IMR-90 (cell line): ENCODE measurements around the gene VPS35. TPM values are rescaled to one million over a fixed set of nuclear protein-coding genes. Genes with fewer than 3 reads are reported as not detected.

ENCODE experiments used
- ATAC-seq: fragments of 200-7000 bp; cut with Tn5 transposase; 2 replicates; pipeline ENCODE4 v1.9.1; 2020; ENCODE audit warnings: low read depth, mild to moderate bottlenecking, moderate library complexity
- BruUV-seq: library from RNA; stranded (reverse); fragments of 400-500 nt; replicated peaks from 2 replicates; lab custom pipeline; 2021; lab: Mats Ljungman, UMichigan
- CTCF ChIA-PET: fragments of 300-600 bp; formaldehyde crosslinking; extraction: SDS; loops from one replicate; lab custom pipeline; 2021; ENCODE audit warnings: antibody characterized with exemption; lab: Yijun Ruan, JAX
- POLR2A ChIA-PET: fragments of 300-600 bp; sonication (Branson Sonifier 250); formaldehyde crosslinking; loops from one replicate; lab custom pipeline; 2022; ENCODE audit warnings: antibody characterized with exemption; ENCODE audit not compliant: unreplicated experiment; lab: Charles Lee
- DNase-seq: peaks from one replicate; pipeline ENCODE4 v3.0.0; 2013
- H2AFZ ChIP-seq: replicated peaks from 2 replicates; pipeline ENCODE3; 2013; ENCODE audit warnings: low read length, mild to moderate bottlenecking; ENCODE audit not compliant: poor library complexity
- H2AK5ac ChIP-seq: 2 replicates; pipeline ENCODE4 v1.6.1; 2013; ENCODE audit warnings: low read depth, low read length, inconsistent platforms
- H2AK9ac ChIP-seq: replicated peaks from 2 replicates; pipeline ENCODE3; 2013; ENCODE audit warnings: mild to moderate bottlenecking, low read depth, low read length, moderate library complexity; ENCODE audit not compliant: poor library complexity
- H2BK120ac ChIP-seq: 2 replicates; pipeline ENCODE4 v1.6.1; 2013; ENCODE audit warnings: low read depth, low read length, inconsistent platforms
- H2BK15ac ChIP-seq: 3 replicates; pipeline ENCODE4 v1.6.1; 2013; ENCODE audit warnings: low read depth, low read length, inconsistent platforms
- H2BK20ac ChIP-seq: 2 replicates; pipeline ENCODE4 v1.6.1; 2013; ENCODE audit warnings: low read depth, mild to moderate bottlenecking, inconsistent platforms, low read length, moderate library complexity
- H2BK5ac ChIP-seq: 2 replicates; pipeline ENCODE4 v1.6.1; 2013; ENCODE audit warnings: mild to moderate bottlenecking, low read depth, low read length, inconsistent platforms; ENCODE audit not compliant: poor library complexity, severe bottlenecking
- H3K14ac ChIP-seq: replicated peaks from 2 replicates; pipeline ENCODE4 v1.6.1; 2013; ENCODE audit warnings: low read depth, low read length, inconsistent platforms
- H3K18ac ChIP-seq: 2 replicates; pipeline ENCODE4 v1.6.1; 2013; ENCODE audit warnings: low read depth, low read length, control low read depth
- H3K23ac ChIP-seq: 2 replicates; pipeline ENCODE4 v1.6.1; 2013; ENCODE audit warnings: low read depth, low read length, inconsistent platforms
- H3K27ac ChIP-seq: 2 replicates; pipeline ENCODE4 v1.5.1; 2013; ENCODE audit warnings: mild to moderate bottlenecking, control low read depth, low read length; ENCODE audit not compliant: insufficient read depth
- H3K27me3 ChIP-seq: 2 replicates; pipeline ENCODE4 v1.6.1; 2013; ENCODE audit warnings: low read length; ENCODE audit not compliant: control insufficient read depth, insufficient read depth
- H3K36me3 ChIP-seq: 2 replicates; pipeline ENCODE4 v1.6.1; 2013; ENCODE audit warnings: low read length, mixed read lengths; ENCODE audit not compliant: control insufficient read depth, insufficient read depth
- H3K4ac ChIP-seq: 2 replicates; pipeline ENCODE4 v1.6.1; 2013; ENCODE audit warnings: low read depth, low read length, inconsistent platforms
- H3K4me1 ChIP-seq: 2 replicates; pipeline ENCODE4 v1.6.1; 2013; ENCODE audit warnings: low read length, mixed read lengths; ENCODE audit not compliant: control insufficient read depth, insufficient read depth
- H3K4me2 ChIP-seq: 2 replicates; pipeline ENCODE4 v1.6.1; 2013; ENCODE audit warnings: low read depth, mild to moderate bottlenecking, control low read depth, low read length, moderate library complexity
- H3K4me3 ChIP-seq: 2 replicates; pipeline ENCODE4 v1.5.1; 2013; ENCODE audit warnings: low read depth, mild to moderate bottlenecking, control low read depth, low read length, moderate library complexity; ENCODE audit not compliant: insufficient read depth
- H3K56ac ChIP-seq: 2 replicates; pipeline ENCODE4 v1.6.1; 2013; ENCODE audit warnings: low read length, inconsistent platforms; ENCODE audit not compliant: insufficient read depth; ENCODE audit errors: extremely low read depth
- H3K79me1 ChIP-seq, 2 experiments: 2 replicates each; pipeline ENCODE4 v1.6.1; 2013; ENCODE audit warnings: low read length in 2 of 2, inconsistent platforms in 1 of 2, low read depth in 1 of 2
- H3K9ac ChIP-seq: 2 replicates; pipeline ENCODE4 v1.6.1; 2013; ENCODE audit warnings: low read depth, low read length, control low read depth
- H3K9me1 ChIP-seq: 2 replicates; pipeline ENCODE4 v1.6.1; 2013; ENCODE audit warnings: low read length, inconsistent platforms; ENCODE audit not compliant: insufficient read depth
- H3K9me3 ChIP-seq: 2 replicates; pipeline ENCODE4 v1.6.1; 2013; ENCODE audit warnings: low read length; ENCODE audit not compliant: control insufficient read depth, insufficient read depth
- H4K20me1 ChIP-seq: 2 replicates; pipeline ENCODE4 v1.6.1; 2013; ENCODE audit warnings: low read length, inconsistent platforms; ENCODE audit not compliant: insufficient read depth
- H4K5ac ChIP-seq: 2 replicates; pipeline ENCODE4 v1.6.1; 2013; ENCODE audit warnings: mild to moderate bottlenecking, low read depth, low read length, control low read depth
- H4K8ac ChIP-seq, 2 experiments: 2 replicates each; pipeline ENCODE4 v1.6.1; 2013; ENCODE audit warnings: low read depth in 2 of 2, low read length in 2 of 2, control low read depth in 1 of 2, inconsistent platforms in 1 of 2
- H4K91ac ChIP-seq: 2 replicates; pipeline ENCODE4 v1.6.1; 2013; ENCODE audit warnings: low read depth, low read length, inconsistent platforms; ENCODE audit not compliant: insufficient read depth
- BHLHE40 ChIP-seq: fragments of 150-350 bp; IDR thresholded peaks from 2 replicates; pipeline ENCODE4 v1.6.1; 2016; ENCODE audit warnings: mild to moderate bottlenecking, low read depth, low read length
- CEBPB ChIP-seq: IDR thresholded peaks from 2 replicates; pipeline ENCODE4 v1.6.1; 2012; ENCODE audit warnings: low read depth, low read length, improper control_type of control experiment
- CHD1 ChIP-seq: IDR thresholded peaks from 2 replicates; pipeline ENCODE4 v1.6.1; 2012; ENCODE audit warnings: low read depth, low read length, improper control_type of control experiment
- CTCF ChIP-seq: conservative IDR thresholded peaks from 2 replicates; pipeline ENCODE4 v1.5.1; 2012; ENCODE audit warnings: mild to moderate bottlenecking, low read depth, low read length, improper control_type of control experiment
- ELK1 ChIP-seq: fragments of 150-350 bp; IDR thresholded peaks from 2 replicates; pipeline ENCODE4 v1.6.1; 2016; ENCODE audit warnings: low read depth, mild to moderate bottlenecking, low read length, moderate library complexity, borderline replicate concordance
- FOS ChIP-seq: fragments of 150-350 bp; IDR thresholded peaks from 2 replicates; pipeline ENCODE4 v1.6.1; 2016; ENCODE audit warnings: low read depth, low read length
- MAFK ChIP-seq: IDR thresholded peaks from 2 replicates; pipeline ENCODE4 v1.6.1; 2012; ENCODE audit warnings: low read depth, low read length, improper control_type of control experiment
- MAZ ChIP-seq: IDR thresholded peaks from 2 replicates; pipeline ENCODE4 v1.6.1; 2012; ENCODE audit warnings: low read depth, mild to moderate bottlenecking, low read length, improper control_type of control experiment, moderate library complexity, borderline replicate concordance
- MXI1 ChIP-seq: IDR thresholded peaks from 2 replicates; pipeline ENCODE4 v1.6.1; 2012; ENCODE audit warnings: low read depth, mild to moderate bottlenecking, low read length, moderate library complexity, borderline replicate concordance
- NFE2L2 ChIP-seq: fragments of 150-350 bp; IDR thresholded peaks from 2 replicates; pipeline ENCODE4 v1.6.1; 2016; ENCODE audit warnings: low read depth, mild to moderate bottlenecking, low read length
- POLR2A ChIP-seq: IDR thresholded peaks from 2 replicates; pipeline ENCODE4 v1.6.1; 2012; ENCODE audit warnings: mild to moderate bottlenecking, low read depth, low read length
- RAD21 ChIP-seq: IDR thresholded peaks from 2 replicates; pipeline ENCODE4 v1.6.1; 2012; ENCODE audit warnings: low read length, improper control_type of control experiment
- RCOR1 ChIP-seq: IDR thresholded peaks from 2 replicates; pipeline ENCODE4 v1.6.1; 2012; ENCODE audit warnings: mild to moderate bottlenecking, low read length, improper control_type of control experiment; ENCODE audit not compliant: insufficient replicate concordance
- RFX5 ChIP-seq: IDR thresholded peaks from 2 replicates; pipeline ENCODE4 v1.8.0; 2012; ENCODE audit warnings: low read depth, mild to moderate bottlenecking, low read length, moderate library complexity
- SMC3 ChIP-seq: fragments of 150-350 bp; IDR thresholded peaks from 2 replicates; pipeline ENCODE4 v1.6.1; 2016; ENCODE audit warnings: low read depth, mild to moderate bottlenecking, antibody characterized with exemption, low read length, moderate library complexity
- USF2 ChIP-seq: fragments of 150-350 bp; IDR thresholded peaks from 2 replicates; pipeline ENCODE4 v1.6.1; 2017; ENCODE audit warnings: mild to moderate bottlenecking, antibody characterized with exemption, low read length, low read depth
- WGBS, 2 experiments: methylation state at CpG; one replicate each; pipeline versions ENCODE4 v1.1.5 to v1.1.7; 2013; ENCODE audit warnings: missing lambda C conversion rate in 2 of 2; ENCODE audit not compliant: insufficient read length in 1 of 2; ENCODE audit errors: extremely low coverage in 2 of 2; 5-methylcytosine and 5-hydroxymethylcytosine counted together
- dilution Hi-C: fragments of 300-500 bp; cut with HindIII; formaldehyde crosslinking; loops from one replicate; pipeline ENCODE4 v1.14.3; 2018; ENCODE audit warnings: low sequenced_read_pairs; ENCODE audit not compliant: unreplicated experiment
- in situ Hi-C: fragments of 300-500 bp; cut with MboI; formaldehyde crosslinking; loops from 3 replicates; pipeline ENCODE4 v1.14.3; 2019; ENCODE audit warnings: low sequenced_read_pairs, inconsistent platforms, mixed read lengths
- intact Hi-C: fragments of 100-400 bp; cut with micrococcal nuclease; formaldehyde crosslinking; loops from 2 replicates; pipeline ENCODE4 v1.10.0; 2022
- polyA plus RNA-seq, 3 experiments: library from polyadenylated mRNA; depleted of rRNA; stranded (reverse); fragments of >200 nt; gene quantifications; 2 replicates each; pipeline ENCODE4 v1.2.3, GENCODE V29; 2012; ENCODE audit warnings: low replicate concordance in 1 of 3
- total RNA-seq: library from RNA; depleted of rRNA; stranded (reverse); fragments of >200 nt; gene quantifications from 2 replicates; pipeline ENCODE4 v1.2.3, GENCODE V29; 2012

Gene VPS35
- total and polyA plus RNA-seq, 2 of the 4 experiments (the other 2 are of a cell fraction), result 42.3 to 89.4 TPM

GRCh38 chr16:46688101-46688653 lies 801 bp downstream of the VPS35 start:
- no peak overlapping the region for H2BK20ac ChIP-seq
- ATAC-seq (no peak), DNase-seq (peak; percentile 20)
- H3K27ac ChIP-seq, result peak overlapping the region; percentile 77
- peaks cover 54% of the 10 kb centered on the region for H4K20me1 ChIP-seq
- peak overlapping the region; percentile 73 for H3K4ac ChIP-seq
- peak overlapping the region; percentile 1; the same call in 1 of the 2 replicates for H4K5ac ChIP-seq
- 0% methylated on average over 7 of the region's 14 CpGs; no CpG with 5 or more reads in 1 of the 2 experiments for WGBS, 2 experiments
- peak overlapping the region; percentile 66 for H3K23ac ChIP-seq
- H3K27me3 ChIP-seq, result no peaks in the 10 kb centered on the region
- H3K56ac ChIP-seq, result peak overlapping the region; percentile 17
- peak overlapping the region; percentile 57; the same call in 1 of the 2 replicates for H2AK5ac ChIP-seq
- intact Hi-C loops, result no loop called here
- no peak overlapping the region for H2BK15ac ChIP-seq
- TSS peak; percentile 46 for BruUV-seq
- peaks cover 22 to 54% of the 10 kb centered on the region in 2 experiments for H3K79me1 ChIP-seq
- no peaks in the 10 kb centered on the region for H3K9me3 ChIP-seq
- 0 out of 2 replicates have a peak, but pooled peaks cover 2% of the 10 kb centered on the region for H3K36me3 ChIP-seq
- H2AFZ ChIP-seq, result peak overlapping the region; percentile 100
- no peak overlapping the region for H2BK120ac ChIP-seq
- H4K8ac ChIP-seq, result peak overlapping the region; percentile 11 to 53; a peak in 2 of 4 replicates
- dilution Hi-C loops, result no loop called here
- ChIA-PET POLR2A (no interaction called here), CTCF (no interaction called here)
- H3K9ac ChIP-seq, result peak overlapping the region; percentile 86
- peak overlapping the region; percentile 85 for H3K4me2 ChIP-seq
- no peak overlapping the region for H3K18ac ChIP-seq
- peak overlapping the region; percentile 67 for H3K14ac ChIP-seq
- peak overlapping the region; percentile 26; the same call in 1 of the 2 replicates for H4K91ac ChIP-seq
- H2BK5ac ChIP-seq, result peak overlapping the region; percentile 4
- peak overlapping the region; percentile 88 for H3K4me3 ChIP-seq
- peaks cover 5% of the 10 kb centered on the region for H3K9me1 ChIP-seq
- no peak for TF ChIP-seq MAZ
- no peak for TF ChIP-seq FOS
- no peak for TF ChIP-seq NFE2L2
- TF ChIP-seq SMC3, result no peak
- TF ChIP-seq RCOR1, result no peak
- TF ChIP-seq RFX5, result no peak
- no peak for TF ChIP-seq MAFK
- TF ChIP-seq RAD21, result no peak
- TF ChIP-seq ELK1, result no peak
- no peak for TF ChIP-seq MXI1
- no peak for TF ChIP-seq POLR2A
- no peak for TF ChIP-seq USF2
- no peak for TF ChIP-seq CEBPB
- TF ChIP-seq BHLHE40, result no peak
- no peak for TF ChIP-seq CHD1
- TF ChIP-seq CTCF, result no peak
- in situ Hi-C loops, result no loop called here
- peak overlapping the region; percentile 73 for H2AK9ac ChIP-seq
- H3K4me1 ChIP-seq, result peaks cover 6% of the 10 kb centered on the region
